IMR-90 (cell line): ENCODE data around the gene CDH23.

Source experiments
- CTCF ChIP-seq: conservative IDR thresholded peaks from 2 replicates; pipeline ENCODE4 v1.5.1; 2012; ENCODE audit warnings: mild to moderate bottlenecking, low read depth, low read length, improper control_type of control experiment
- MAFK ChIP-seq: IDR thresholded peaks from 2 replicates; pipeline ENCODE4 v1.6.1; 2012; ENCODE audit warnings: low read depth, low read length, improper control_type of control experiment
- SMC3 ChIP-seq: fragments of 150-350 bp; IDR thresholded peaks from 2 replicates; pipeline ENCODE4 v1.6.1; 2016; ENCODE audit warnings: low read depth, mild to moderate bottlenecking, antibody characterized with exemption, low read length, moderate library complexity

- TF ChIP-seq CTCF (no peak), SMC3 (no peak), MAFK (no peak)
Measured at GRCh38 chr10:71677261-71677660, 280.5 kb downstream of the CDH23 start.
